Right atrium auricular region (tissue), 2 donors: Measurements from ENCODE around the gene TRABD2A. TPM values are rescaled to one million over a fixed set of nuclear protein-coding genes. Genes with fewer than 3 reads are reported as not detected.

Experiments used
- DNase-seq: peaks from one replicate; pipeline ENCODE4 v3.0.0-alpha.2; 2019; ENCODE audit warnings: low spot score
- H3K27ac ChIP-seq, 2 donors: fragments of 200-600 bp; sonication (generic); 1 replicate in 1 of 2; 2 replicates in 1 of 2; pipeline ENCODE4 v1.5.1; 2016 to 2019
- H3K27me3 ChIP-seq, 2 donors: fragments of 200-600 bp; sonication (generic); one replicate each; pipeline versions ENCODE4 v1.5.1 to v1.6.0; 2017 to 2019
- H3K36me3 ChIP-seq: fragments of 200-600 bp; sonication (generic); one replicate; pipeline ENCODE4 v1.5.1; 2016
- H3K4me1 ChIP-seq, 2 donors: fragments of 200-600 bp; sonication (generic); one replicate each; pipeline versions ENCODE4 v1.5.1 to v1.6.0; 2017 to 2019
- H3K4me3 ChIP-seq, 2 donors: fragments of 200-600 bp; sonication (generic); 1 replicate in 1 of 2; 2 replicates in 1 of 2; pipeline ENCODE4 v1.5.1; 2017 to 2019; ENCODE audit warnings: mild to moderate bottlenecking in 1 of 2, moderate library complexity in 1 of 2
- H3K9me3 ChIP-seq, 2 donors: fragments of 200-600 bp; sonication (generic); one replicate each; pipeline ENCODE4 v1.5.1; 2019
- CTCF ChIP-seq, 2 donors: fragments of 200-600 bp; sonication (generic); IDR thresholded peaks; one replicate each; pipeline ENCODE4 v1.5.1; 2019; ENCODE audit warnings: antibody characterized with exemption in 2 of 2
- total RNA-seq, 2 donors: library from RNA; depleted of rRNA; stranded (reverse); fragments of >200 nt; gene quantifications; one replicate each; pipeline ENCODE4 v1.1.0, GENCODE V29; 2016

TRABD2A gene
- total RNA-seq, 2 donors from 2014 or later, result 1.2 to 1.7 TPM

GRCh38 chr2:84849271-84849952, 31.5 kb downstream of the TRABD2A start:
- no peak for TF ChIP-seq CTCF (IDR thresholded peaks at IDR 0.05)
- Histone ChIP-seq H3K27me3 (no peaks in the 10 kb centered on the region), H3K36me3 (no peaks in the 10 kb centered on the region), H3K4me1 (no peaks in the 10 kb centered on the region), H3K9me3 (no peaks in the 10 kb centered on the region), H3K4me3 (no peak overlapping the region), H3K27ac (no peak overlapping the region)
- no peak for DNase-seq

GRCh38 chr2:84847326-84848050, 33.4 kb downstream of the TRABD2A start:
- H3K4me1 ChIP-seq, result no peaks in the 10 kb centered on the region
- TF ChIP-seq CTCF (IDR thresholded peaks at IDR 0.05), result no peak

GRCh38 chr2:84846741-84847142, 34.1 kb downstream of the TRABD2A start:
- no peak overlapping the region for H3K4me3 ChIP-seq
- H3K36me3 ChIP-seq, result no peaks in the 10 kb centered on the region
- no peak for TF ChIP-seq CTCF (IDR thresholded peaks at IDR 0.05)
- no peaks in the 10 kb centered on the region for H3K4me1 ChIP-seq
- H3K27me3 ChIP-seq, result no peaks in the 10 kb centered on the region
- no peak for DNase-seq
- H3K27ac ChIP-seq, result no peak overlapping the region
- H3K9me3 ChIP-seq, result no peaks in the 10 kb centered on the region

More at GRCh38 chr2:84847326-84848050, 33.4 kb downstream of the TRABD2A start:
- H3K9me3 ChIP-seq, result no peaks in the 10 kb centered on the region
- H3K36me3 ChIP-seq, result no peaks in the 10 kb centered on the region
- DNase-seq, result no peak
- no peak overlapping the region for H3K4me3 ChIP-seq
- H3K27ac ChIP-seq, result no peak overlapping the region
- no peaks in the 10 kb centered on the region for H3K27me3 ChIP-seq

- H3K4me3 ChIP-seq, result no peak overlapping the region
- no peaks in the 10 kb centered on the region for H3K4me1 ChIP-seq
- H3K9me3 ChIP-seq, result no peaks in the 10 kb centered on the region
- TF ChIP-seq CTCF (IDR thresholded peaks at IDR 0.05), result no peak
- no peak for DNase-seq
- H3K27me3 ChIP-seq, result no peaks in the 10 kb centered on the region
- H3K27ac ChIP-seq, result no peak overlapping the region
- no peaks in the 10 kb centered on the region for H3K36me3 ChIP-seq
Observed at GRCh38 chr2:84846041-84846663, 34.7 kb downstream of the TRABD2A start.

- no peak for DNase-seq
- Histone ChIP-seq H3K4me1 (no peaks in the 10 kb centered on the region), H3K27me3 (no peaks in the 10 kb centered on the region), H3K36me3 (no peaks in the 10 kb centered on the region), H3K9me3 (no peaks in the 10 kb centered on the region), H3K27ac (no peak overlapping the region), H3K4me3 (no peak overlapping the region)
- no peak for TF ChIP-seq CTCF (IDR thresholded peaks at IDR 0.05)
Observed at GRCh38 chr2:84844141-84844540, 36.7 kb downstream of the TRABD2A start.
